Right lobe of liver (tissue), 4 donors: Measurements from ENCODE around the gene USP28.

Experiments used
- CTCF ChIP-seq, 4 donors: fragments of 200-600 bp in 3 of 4; fragments of 450-650 bp in 1 of 4; IDR thresholded peaks; one replicate each; pipeline versions ENCODE4 v1.5.1 to v1.8.0; 2016 to 2022; ENCODE audit warnings: antibody characterized with exemption in 4 of 4, mild to moderate bottlenecking in 2 of 4
- POLR2A ChIP-seq: fragments of 450-650 bp; IDR thresholded peaks from one replicate; pipeline ENCODE4 v1.6.1; 2017; ENCODE audit warnings: antibody characterized with exemption, mild to moderate bottlenecking
- donor health status: DM: no; HTN: no; CAD: no.
- donor health status: DM: no; HTN: no; CAD: no.
- donor health status: DM: no; HTN: yes; CAD: no.

- TF ChIP-seq CTCF (IDR thresholded peaks at IDR 0.05): no peak
- TF ChIP-seq POLR2A: no peak
Measured at GRCh38 chr11:113773092-113773415, 102.3 kb downstream of the USP28 start.
